HFFc6 (cell line): Measurements from ENCODE around the gene SLITRK4. TPM values are rescaled to one million over a fixed set of nuclear protein-coding genes. Genes with fewer than 3 reads are reported as not detected.

Experiments used
- DNase-seq: peaks from one replicate; pipeline ENCODE4 v3.0.0-alpha.2; 2018
- H3K27ac Mint-ChIP-seq: 2 replicates; pipeline ENCODE4 v1.8.0; 2020; ENCODE audit warnings: mild to moderate bottlenecking, mixed read lengths
- H3K27me3 Mint-ChIP-seq: 2 replicates; pipeline ENCODE4 v1.8.0; 2021; ENCODE audit warnings: mild to moderate bottlenecking, moderate library complexity, mixed read lengths; ENCODE audit not compliant: insufficient read depth
- H3K36me3 Mint-ChIP-seq: 2 replicates; pipeline ENCODE4 v1.8.0; 2021; ENCODE audit warnings: low read depth, mixed read lengths
- H3K4me1 Mint-ChIP-seq: 2 replicates; pipeline ENCODE4 v1.8.0; 2020; ENCODE audit warnings: low read depth, mixed read lengths
- H3K4me3 Mint-ChIP-seq: 2 replicates; pipeline ENCODE4 v1.8.0; 2020; ENCODE audit warnings: mild to moderate bottlenecking, moderate library complexity, mixed read lengths
- H3K9me3 Mint-ChIP-seq: 2 replicates; pipeline ENCODE4 v1.8.0; 2020; ENCODE audit warnings: mild to moderate bottlenecking, mixed read lengths
- total RNA-seq, 6 experiments: library from RNA; stranded (reverse); fragmentation: NEBNext Ultra II Directional; extraction: Animal tissue kit (Norgen Biotek cat#: 25700); gene quantifications; 2 replicates in 1 of 6; 3 replicates in 5 of 6; pipeline ENCODE4 v1.2.3, GENCODE V29; 2021
- TF ChIP-seq, protein P1 (sequence below): fragments of 200-600 bp; sonication (generic); IDR thresholded peaks from 2 replicates; pipeline ENCODE4 v1.5.0; 2021; ENCODE audit warnings: antibody characterized with exemption, mild to moderate bottlenecking

SLITRK4 gene
- total RNA-seq, 6 experiments from 2014 or later: not detected

DNA sequence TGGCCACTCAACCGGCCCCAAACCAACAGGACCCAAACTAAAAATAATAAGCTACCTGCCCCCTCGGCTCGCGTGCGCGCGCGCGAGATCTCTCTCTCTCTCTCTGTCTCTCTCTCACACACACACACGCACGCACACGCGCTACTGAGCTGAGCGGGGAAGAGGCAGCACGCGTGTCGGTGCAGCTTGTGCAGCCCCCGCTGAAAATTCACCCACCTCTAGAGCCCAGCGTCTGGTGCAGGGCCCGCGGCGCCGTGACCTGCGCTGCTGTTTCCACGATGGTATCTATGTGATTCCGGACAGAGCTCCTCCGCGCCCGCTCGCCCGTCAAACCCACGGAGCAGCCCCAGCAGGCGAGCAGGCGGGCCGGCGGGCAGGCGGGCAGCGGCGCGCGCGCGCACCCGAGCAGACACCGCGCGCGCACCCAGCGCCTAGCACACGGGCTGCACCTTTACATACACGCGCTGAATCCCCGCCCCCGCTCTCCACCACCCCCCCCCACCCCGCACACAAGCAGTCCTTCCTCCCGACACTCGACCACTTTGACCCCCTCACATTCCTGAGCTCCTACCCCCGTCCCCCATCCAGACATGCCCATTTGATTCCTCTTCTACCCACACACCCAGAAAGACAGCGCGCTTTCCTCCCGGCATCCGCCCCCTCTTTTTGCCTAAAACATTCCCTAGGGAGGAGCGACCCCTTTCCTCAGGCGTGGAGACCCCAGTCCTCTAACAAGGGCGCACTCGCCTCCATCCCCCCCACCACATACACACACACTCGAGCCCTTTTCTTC is 1.0 kb downstream of the SLITRK4 start:
- DNase-seq: no peak
- peaks cover 8% of the 10 kb centered on the region for H3K9me3 Mint-ChIP-seq
- no peak overlapping the region for H3K27ac Mint-ChIP-seq
- no peaks in the 10 kb centered on the region; the same call in 1 of the 2 replicates for H3K36me3 Mint-ChIP-seq
- H3K4me1 Mint-ChIP-seq: no peaks in the 10 kb centered on the region
- no peaks in the 10 kb centered on the region; the same call in 1 of the 2 replicates for H3K27me3 Mint-ChIP-seq
- no peak overlapping the region for H3K4me3 Mint-ChIP-seq
- TF ChIP-seq, protein P1, sequence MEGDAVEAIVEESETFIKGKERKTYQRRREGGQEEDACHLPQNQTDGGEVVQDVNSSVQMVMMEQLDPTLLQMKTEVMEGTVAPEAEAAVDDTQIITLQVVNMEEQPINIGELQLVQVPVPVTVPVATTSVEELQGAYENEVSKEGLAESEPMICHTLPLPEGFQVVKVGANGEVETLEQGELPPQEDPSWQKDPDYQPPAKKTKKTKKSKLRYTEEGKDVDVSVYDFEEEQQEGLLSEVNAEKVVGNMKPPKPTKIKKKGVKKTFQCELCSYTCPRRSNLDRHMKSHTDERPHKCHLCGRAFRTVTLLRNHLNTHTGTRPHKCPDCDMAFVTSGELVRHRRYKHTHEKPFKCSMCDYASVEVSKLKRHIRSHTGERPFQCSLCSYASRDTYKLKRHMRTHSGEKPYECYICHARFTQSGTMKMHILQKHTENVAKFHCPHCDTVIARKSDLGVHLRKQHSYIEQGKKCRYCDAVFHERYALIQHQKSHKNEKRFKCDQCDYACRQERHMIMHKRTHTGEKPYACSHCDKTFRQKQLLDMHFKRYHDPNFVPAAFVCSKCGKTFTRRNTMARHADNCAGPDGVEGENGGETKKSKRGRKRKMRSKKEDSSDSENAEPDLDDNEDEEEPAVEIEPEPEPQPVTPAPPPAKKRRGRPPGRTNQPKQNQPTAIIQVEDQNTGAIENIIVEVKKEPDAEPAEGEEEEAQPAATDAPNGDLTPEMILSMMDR: no peak

GRCh38 chrX:143634309-143634662 is 1.6 kb downstream of the SLITRK4 start:
- no peak for DNase-seq
- no peak overlapping the region for H3K4me3 Mint-ChIP-seq
- no peaks in the 10 kb centered on the region; the same call in 1 of the 2 replicates for H3K36me3 Mint-ChIP-seq
- H3K4me1 Mint-ChIP-seq: no peaks in the 10 kb centered on the region
- peaks cover 8% of the 10 kb centered on the region for H3K9me3 Mint-ChIP-seq
- H3K27ac Mint-ChIP-seq: no peak overlapping the region
- TF ChIP-seq, protein P1: no peak
- no peaks in the 10 kb centered on the region; the same call in none of the 2 replicates for H3K27me3 Mint-ChIP-seq

DNA sequence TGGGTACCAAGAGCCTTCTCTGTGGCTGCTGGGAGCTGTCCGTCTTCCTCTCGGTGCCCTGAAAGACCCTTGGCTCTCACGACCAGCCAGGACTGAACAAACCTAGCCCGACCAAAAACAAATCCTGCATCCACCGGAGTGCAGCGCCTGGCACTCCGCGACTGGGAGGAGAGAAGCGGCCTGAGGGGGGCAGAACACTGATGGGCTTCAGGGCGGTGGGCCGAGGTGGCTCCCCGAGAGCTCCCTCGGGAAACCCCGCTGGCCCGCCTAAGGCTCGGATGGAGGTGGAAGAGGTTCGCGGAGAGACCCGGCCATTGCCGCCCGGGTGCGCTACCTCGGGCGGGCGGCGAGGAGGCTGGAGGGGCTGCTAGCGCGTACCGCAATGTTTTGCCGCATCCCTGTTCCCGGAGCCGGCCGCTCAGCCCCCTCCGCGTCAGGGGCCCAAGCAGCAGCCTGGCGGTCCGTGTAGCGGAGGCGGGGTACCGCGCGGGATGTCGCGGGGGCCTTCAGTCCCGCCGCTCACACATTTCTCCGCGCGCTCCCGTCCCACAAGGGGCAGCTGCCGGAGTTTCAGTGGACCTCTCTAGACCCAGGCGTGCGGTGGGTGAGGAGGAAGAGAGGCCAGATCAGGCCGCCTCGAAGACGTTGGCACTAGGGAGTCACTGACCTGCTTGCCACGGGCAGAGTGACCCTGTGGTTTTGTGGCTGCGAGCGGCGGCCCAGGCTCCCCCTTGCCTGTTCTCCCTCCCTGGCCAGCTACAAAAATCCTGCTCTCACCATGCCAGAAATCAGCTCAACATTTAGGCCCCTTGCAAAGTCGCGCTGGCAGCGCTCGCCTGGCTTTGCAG is 2.2 kb downstream of the SLITRK4 start:
- H3K27me3 Mint-ChIP-seq: no peaks in the 10 kb centered on the region; the same call in none of the 2 replicates
- DNase-seq: no peak
- TF ChIP-seq, protein P1: no peak
- no peaks in the 10 kb centered on the region for H3K4me1 Mint-ChIP-seq
- peaks cover 13% of the 10 kb centered on the region for H3K9me3 Mint-ChIP-seq
- H3K4me3 Mint-ChIP-seq: no peak overlapping the region
- no peak overlapping the region for H3K27ac Mint-ChIP-seq
- H3K36me3 Mint-ChIP-seq: no peaks in the 10 kb centered on the region; the same call in 1 of the 2 replicates

- peaks cover 16% of the 10 kb centered on the region for H3K9me3 Mint-ChIP-seq
- H3K4me3 Mint-ChIP-seq: no peak overlapping the region
- no peaks in the 10 kb centered on the region; the same call in none of the 2 replicates for H3K27me3 Mint-ChIP-seq
- H3K27ac Mint-ChIP-seq: no peak overlapping the region
- DNase-seq: no peak
- TF ChIP-seq, protein P1: no peak
- no peaks in the 10 kb centered on the region for H3K4me1 Mint-ChIP-seq
- no peaks in the 10 kb centered on the region; the same call in 1 of the 2 replicates for H3K36me3 Mint-ChIP-seq
Measured at GRCh38 chrX:143632625-143633410, 3.1 kb downstream of the SLITRK4 start.

DNA sequence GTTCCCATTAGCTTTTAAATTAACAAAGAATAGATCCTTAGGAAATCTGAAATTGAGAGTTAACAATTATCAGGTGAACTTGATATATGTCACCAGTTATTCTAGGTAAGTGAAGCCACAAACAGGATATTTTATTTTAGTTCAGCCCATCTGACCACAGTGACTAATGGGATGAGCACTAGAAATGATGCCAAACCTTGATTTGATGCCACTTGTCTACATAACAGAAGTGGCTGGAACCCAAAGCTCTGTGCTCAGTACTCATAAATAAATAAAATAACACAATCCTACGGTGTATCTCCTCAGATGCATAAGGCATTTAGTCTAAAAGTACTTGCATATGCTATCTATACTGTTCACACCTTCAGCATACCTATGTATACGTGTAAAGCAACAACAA is 12.2 kb downstream of the SLITRK4 start:
- no peak for DNase-seq
- TF ChIP-seq, protein P1: no peak

More for the DNA sequence above, 12.2 kb downstream of the SLITRK4 start:
- no peaks in the 10 kb centered on the region for H3K4me1 Mint-ChIP-seq
- H3K36me3 Mint-ChIP-seq: no peaks in the 10 kb centered on the region
- H3K9me3 Mint-ChIP-seq: peaks cover 2% of the 10 kb centered on the region
- no peak overlapping the region for H3K4me3 Mint-ChIP-seq
- H3K27me3 Mint-ChIP-seq: no peaks in the 10 kb centered on the region
- no peak overlapping the region for H3K27ac Mint-ChIP-seq
